Tibial artery (tissue), 4 donors: Measurements from ENCODE around the gene PRKG1.

Experiments used
- DNase-seq, 2 donors: peaks; one replicate each; pipeline ENCODE4 v3.0.0-alpha.2; 2019
- H3K27ac ChIP-seq, 2 donors: fragments of 200-600 bp; sonication (generic) in 1 of 2; 1 replicate in 1 of 2; 2 replicates in 1 of 2; pipeline ENCODE4 v1.5.1; 2018 to 2019; ENCODE audit warnings: mild to moderate bottlenecking in 1 of 2
- H3K27me3 ChIP-seq, 2 donors: fragments of 200-600 bp; sonication (generic) in 1 of 2; one replicate each; pipeline versions ENCODE4 v1.5.1 to v1.6.0; 2016 to 2019
- H3K36me3 ChIP-seq, 3 donors: fragments of 200-600 bp; sonication (generic) in 2 of 3; one replicate each; pipeline ENCODE4 v1.5.1; 2016 to 2019; ENCODE audit warnings: mild to moderate bottlenecking in 2 of 3
- H3K4me1 ChIP-seq, 4 donors: fragments of 200-600 bp; sonication (generic) in 2 of 4; 1 replicate in 3 of 4; 2 replicates in 1 of 4; pipeline ENCODE4 v1.5.1; 2016 to 2019
- H3K4me3 ChIP-seq, 2 donors: fragments of 200-600 bp; sonication (generic) in 1 of 2; 1 replicate in 1 of 2; 2 replicates in 1 of 2; pipeline ENCODE4 v1.5.1; 2018 to 2019; ENCODE audit warnings: mild to moderate bottlenecking in 2 of 2
- H3K9me3 ChIP-seq, 3 donors: fragments of 200-600 bp; sonication (generic) in 1 of 3; one replicate each; pipeline ENCODE4 v1.5.1; 2016 to 2019
- CTCF ChIP-seq, 2 experiments: fragments of 200-600 bp in 1 of 2; fragments of 450-650 bp in 1 of 2; IDR thresholded peaks; one replicate each; pipeline ENCODE4 v1.5.1; 2017 to 2019; ENCODE audit warnings: antibody characterized with exemption in 2 of 2, mild to moderate bottlenecking in 1 of 2, moderate library complexity in 1 of 2
- intact Hi-C: fragments of 100-400 bp; cut with DNase I; formaldehyde crosslinking; loops from one replicate; pipeline ENCODE4 v1.15.0; 2023; ENCODE audit warnings: low total_unique reads

PRKG1 gene

GRCh38 chr10:51792678-51793077 is 718.4 kb downstream of the PRKG1 start:
- Histone ChIP-seq H3K4me1 (peaks cover 0 to 22% (median under 1%) of the 10 kb centered on the region in 4 donors), H3K9me3 (peaks cover 0 to 9% (median 3%) of the 10 kb centered on the region in 3 donors)
- intact Hi-C loops, result no loop called here

GRCh38 chr10:51800121-51800520 is 725.8 kb downstream of the PRKG1 start:
- intact Hi-C loops, result no loop called here
- peaks cover 0 to 52% (median 0%) of the 10 kb centered on the region in 4 donors for H3K4me1 ChIP-seq
- H3K9me3 ChIP-seq, result no peaks in the 10 kb centered on the region
- no peaks in the 10 kb centered on the region for H3K36me3 ChIP-seq
- no peaks in the 10 kb centered on the region for H3K27me3 ChIP-seq
- TF ChIP-seq CTCF (IDR thresholded peaks at IDR 0.05), result no peak
- no peak for DNase-seq
- no peak overlapping the region for H3K4me3 ChIP-seq
- no peak overlapping the region for H3K27ac ChIP-seq

More at GRCh38 chr10:51792678-51793077, 718.4 kb downstream of the PRKG1 start:
- TF ChIP-seq CTCF (IDR thresholded peaks at IDR 0.05), result no peak
- Histone ChIP-seq H3K27ac (no peak overlapping the region), H3K4me3 (no peak overlapping the region), H3K36me3 (no peaks in the 10 kb centered on the region), H3K27me3 (no peaks in the 10 kb centered on the region)
- DNase-seq, result no peak

- DNase-seq, result no peak
- intact Hi-C loops, result no loop called here
- no peak overlapping the region for H3K4me3 ChIP-seq
- H3K4me1 ChIP-seq, result peaks cover 0 to 52% (median 0%) of the 10 kb centered on the region in 4 donors
- TF ChIP-seq CTCF (IDR thresholded peaks at IDR 0.05), result no peak
- peak overlapping the region in 1 of 2 donors; percentile 1 for H3K27ac ChIP-seq
- H3K27me3 ChIP-seq, result no peaks in the 10 kb centered on the region
- no peaks in the 10 kb centered on the region for H3K9me3 ChIP-seq
- no peaks in the 10 kb centered on the region for H3K36me3 ChIP-seq
Measured at GRCh38 chr10:51800725-51801424, 726.6 kb downstream of the PRKG1 start.

- H3K36me3 ChIP-seq, result no peaks in the 10 kb centered on the region
- no peaks in the 10 kb centered on the region for H3K9me3 ChIP-seq
- no peak for TF ChIP-seq CTCF (IDR thresholded peaks at IDR 0.05)
- no peaks in the 10 kb centered on the region for H3K27me3 ChIP-seq
- H3K4me1 ChIP-seq, result peaks cover 0 to 63% (median 0%) of the 10 kb centered on the region in 4 donors
- no peak overlapping the region for H3K4me3 ChIP-seq
- no peak for DNase-seq
- H3K27ac ChIP-seq, result no peak overlapping the region
- intact Hi-C loops, result no loop called here
Measured at GRCh38 chr10:51802030-51802429, 727.7 kb downstream of the PRKG1 start.

- no peaks in the 10 kb centered on the region for H3K27me3 ChIP-seq
- no peak for DNase-seq
- no peak overlapping the region for H3K4me3 ChIP-seq
- peaks cover 0 to 75% (median 11%) of the 10 kb centered on the region in 4 donors for H3K4me1 ChIP-seq
- TF ChIP-seq CTCF (IDR thresholded peaks at IDR 0.05), result no peak
- H3K9me3 ChIP-seq, result no peaks in the 10 kb centered on the region
- H3K27ac ChIP-seq, result no peak overlapping the region
- intact Hi-C loops, result no loop called here
- H3K36me3 ChIP-seq, result no peaks in the 10 kb centered on the region
Measured at GRCh38 chr10:51804866-51805265, 730.6 kb downstream of the PRKG1 start.
